Endothelial cell of umbilical vein (primary cell): ENCODE measurements around the gene PXT1. TPM values are rescaled to one million over a fixed set of nuclear protein-coding genes. Genes with fewer than 3 reads are reported as not detected.
A peak's percentile ranks its signal among the peaks of the same experiment; 100 is the strongest.

Experiments used
- BruUV-seq: library from RNA; stranded (reverse); fragments of 400-500 nt; replicated peaks from 2 replicates; lab custom pipeline; 2021; lab: Mats Ljungman, UMichigan
- CTCF ChIA-PET: fragments of 300-600, 350-600 bp; sonication (Branson Sonifier 250); formaldehyde crosslinking; loops from one replicate; lab custom pipeline; 2021; ENCODE audit warnings: antibody characterized with exemption, inconsistent platforms; lab: Charles Lee
- POLR2A ChIA-PET: fragments of 300-600, 350-600 bp; sonication (Branson Sonifier 250); formaldehyde crosslinking; loops from one replicate; lab custom pipeline; 2021; ENCODE audit warnings: antibody characterized with exemption, inconsistent platforms; lab: Charles Lee
- DNase-seq: peaks from one replicate; pipeline ENCODE4 v3.0.0-alpha.2; 2011; ENCODE audit warnings: low read depth, low spot score
- FAIRE-seq: peaks from 2 replicates; lab custom pipeline; 2011; peaks lifted over from hg19 to GRCh38; lab: Jason Lieb, UNC
- H2AFZ ChIP-seq: 2 replicates; pipeline ENCODE4 v1.6.0; 2012; ENCODE audit warnings: low read depth, low read length, control low read depth, inconsistent platforms
- H3K27ac ChIP-seq: 2 replicates; pipeline ENCODE4 v1.5.1; 2011; ENCODE audit warnings: low read depth, mild to moderate bottlenecking, control low read depth, low read length, moderate library complexity; ENCODE audit not compliant: insufficient read depth
- H3K27me3 ChIP-seq, 2 experiments: 2 replicates each; pipeline versions ENCODE4 v1.6.0 to v1.6.1; 2011; ENCODE audit warnings: low read length in 2 of 2, mixed read lengths in 1 of 2; ENCODE audit not compliant: control insufficient read depth in 2 of 2, insufficient read depth in 2 of 2
- H3K36me3 ChIP-seq, 2 experiments: 2 replicates in 1 of 2; 3 replicates in 1 of 2; pipeline ENCODE4 v1.5.1; 2011; ENCODE audit warnings: low read length in 2 of 2, mild to moderate bottlenecking in 1 of 2, moderate library complexity in 1 of 2; ENCODE audit not compliant: control insufficient read depth in 2 of 2, insufficient read depth in 2 of 2; ENCODE audit errors: extremely low read depth in 1 of 2
- H3K4me1 ChIP-seq: 3 replicates; pipeline ENCODE4 v1.5.1; 2011; ENCODE audit warnings: mild to moderate bottlenecking, low read length; ENCODE audit not compliant: control insufficient read depth, insufficient read depth; ENCODE audit errors: extremely low read depth
- H3K4me2 ChIP-seq: 2 replicates; pipeline ENCODE4 v1.6.1; 2011; ENCODE audit warnings: low read length, control low read depth, mixed read lengths; ENCODE audit not compliant: insufficient read depth
- H3K4me3 ChIP-seq, 3 experiments: fragments of 200-600 bp in 1 of 3; sonication (generic), shearing (Covaris generic) in 1 of 3; replicated peaks in 1 of 3; 2 replicates each; pipeline ENCODE4 v1.5.1; 2011 to 2016; ENCODE audit warnings: control low read depth in 3 of 3, low read length in 3 of 3, mild to moderate bottlenecking in 2 of 3, inconsistent platforms in 1 of 3, low read depth in 1 of 3, moderate library complexity in 1 of 3; ENCODE audit not compliant: insufficient read depth in 1 of 3
- H3K79me2 ChIP-seq: 2 replicates; pipeline ENCODE4 v1.6.0; 2012; ENCODE audit warnings: low read length, inconsistent platforms; ENCODE audit not compliant: control insufficient read depth, insufficient read depth
- H3K9ac ChIP-seq: replicated peaks from 2 replicates; pipeline ENCODE3; 2011; ENCODE audit warnings: low read length, control low read depth; ENCODE audit not compliant: insufficient read depth; ENCODE audit errors: extremely low read depth
- H3K9me1 ChIP-seq: replicated peaks from 3 replicates; pipeline ENCODE4 v1.6.0; 2011; ENCODE audit warnings: mild to moderate bottlenecking, low read length; ENCODE audit not compliant: control insufficient read depth, insufficient read depth; ENCODE audit errors: extremely low read depth
- H3K9me3 ChIP-seq: replicated peaks from 2 replicates; pipeline ENCODE4 v1.5.1; 2012; ENCODE audit warnings: low read length, inconsistent platforms; ENCODE audit not compliant: control insufficient read depth, insufficient read depth
- H4K20me1 ChIP-seq: replicated peaks from 2 replicates; pipeline ENCODE3; 2011; ENCODE audit warnings: mild to moderate bottlenecking, low read length; ENCODE audit not compliant: control insufficient read depth, insufficient read depth; ENCODE audit errors: extremely low read depth
- EZH2 ChIP-seq: IDR thresholded peaks from 2 replicates; pipeline ENCODE4 v1.6.1; 2012; ENCODE audit warnings: borderline replicate concordance, low read depth, mild to moderate bottlenecking, moderate library complexity, low read length, inconsistent platforms; ENCODE audit not compliant: severe bottlenecking
- FOS ChIP-seq: IDR thresholded peaks from 2 replicates; pipeline ENCODE4 v1.6.1; 2011; ENCODE audit warnings: mild to moderate bottlenecking, low read length, moderate library complexity, borderline replicate concordance; ENCODE audit not compliant: insufficient read depth
- GATA2 ChIP-seq: IDR thresholded peaks from 2 replicates; pipeline ENCODE4 v1.7.0; 2011; ENCODE audit warnings: low read depth, mild to moderate bottlenecking, moderate library complexity, mixed read lengths, low read length; ENCODE audit not compliant: insufficient read length, insufficient read depth
- JUN ChIP-seq: IDR thresholded peaks from 2 replicates; pipeline ENCODE4 v1.6.1; 2011; ENCODE audit warnings: borderline replicate concordance, low read depth; ENCODE audit not compliant: insufficient read length, insufficient read depth
- MYC ChIP-seq: IDR thresholded peaks from one replicate; pipeline ENCODE4 v1.6.1; 2011; ENCODE audit warnings: mild to moderate bottlenecking, low read depth, low read length
- POLR2A ChIP-seq: IDR thresholded peaks from 2 replicates; pipeline ENCODE4 v1.6.1; 2012; ENCODE audit warnings: low read depth, mild to moderate bottlenecking, control low read depth, low read length
- POLR2AphosphoS5 ChIP-seq: IDR thresholded peaks from 2 replicates; pipeline ENCODE4 v1.6.1; 2012; ENCODE audit warnings: low read depth, mild to moderate bottlenecking, control low read depth, low read length, moderate library complexity; ENCODE audit not compliant: insufficient read depth
- dilution Hi-C: fragments of 300-500 bp; cut with MboI; formaldehyde crosslinking; loops from one replicate; pipeline ENCODE4 v1.15.0; 2019; ENCODE audit warnings: low sequenced_read_pairs; ENCODE audit not compliant: extremely low pct_ligation_motif_present
- intact Hi-C: fragments of 100-400 bp; cut with micrococcal nuclease; formaldehyde crosslinking; loops from one replicate; pipeline ENCODE4 v1.10.0; 2022
- polyA plus RNA-seq, 4 experiments: library from polyadenylated mRNA; depleted of rRNA in 3 of 4; stranded (reverse) in 3 of 4; unstranded in 1 of 4; fragments of >200 nt; gene quantifications; 2 replicates each; pipeline versions ENCODE4 v1.2.1 to v1.2.3, GENCODE V29; 2011 to 2012; ENCODE audit warnings: missing spikeins in 1 of 4
- total RNA-seq: library from RNA; stranded (reverse); gene quantifications from 2 replicates; pipeline ENCODE4 v1.2.3, GENCODE V29; 2021
- TF ChIP-seq, protein P1 (sequence below): IDR thresholded peaks from 2 replicates; pipeline ENCODE4 v1.6.1; 2011; ENCODE audit not compliant: insufficient read depth, insufficient read length
- TF ChIP-seq, protein P2 (sequence below), 2 donors: IDR thresholded peaks; 1 replicate in 1 of 2; 2 replicates in 1 of 2; pipeline ENCODE4 v1.5.1; 2011; ENCODE audit warnings: low read length in 2 of 2, mild to moderate bottlenecking in 2 of 2, moderate library complexity in 2 of 2, control low read depth in 1 of 2, inconsistent platforms in 1 of 2, low read depth in 1 of 2; ENCODE audit not compliant: insufficient read depth in 1 of 2; ENCODE audit errors: extremely low read depth in 1 of 2

Gene PXT1
- total and polyA plus RNA-seq, 2 donors (not counting 3 experiments of a cell fraction or from before 2014, with no cell fraction given) = not detected

DNA sequence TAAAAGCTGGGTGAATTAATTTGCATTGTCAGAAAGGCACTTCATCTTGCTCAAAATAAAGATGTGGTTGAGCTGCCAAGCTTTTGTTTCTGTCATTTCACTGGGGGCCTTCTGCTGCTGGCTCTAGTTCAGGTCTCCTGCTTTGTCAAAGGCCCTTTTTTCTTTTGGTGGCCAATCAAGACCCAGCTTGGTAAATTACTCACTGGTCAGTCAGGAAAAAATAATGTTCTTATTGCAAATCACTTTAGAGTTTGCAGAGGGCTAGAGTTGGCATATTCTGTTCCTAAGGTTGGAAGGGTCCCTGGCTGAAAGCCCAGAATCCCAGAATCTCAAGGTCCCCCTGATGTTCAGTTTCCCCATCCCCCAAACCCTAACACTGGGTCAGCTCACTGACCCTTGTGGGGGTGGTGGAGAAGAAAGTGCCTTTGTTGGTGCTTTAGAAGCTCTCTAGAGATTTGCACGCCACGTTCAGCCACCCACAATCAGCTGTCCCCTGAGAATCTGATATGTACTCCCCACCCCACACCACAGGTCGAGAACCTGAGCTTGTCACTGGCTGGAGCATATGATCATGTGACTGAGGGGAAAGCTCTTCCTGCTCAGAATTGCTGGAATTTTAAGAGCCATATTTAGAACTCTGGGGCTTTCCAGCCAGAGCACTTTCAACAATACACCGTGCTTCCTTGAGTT, 84.3 kb downstream of the PXT1 start:
- H3K9ac ChIP-seq = no peak overlapping the region
- H3K4me2 ChIP-seq = no peak overlapping the region
- POLR2A ChIA-PET = no interaction called here
- H3K4me1 ChIP-seq = peaks cover 9% of the 10 kb centered on the region
- H3K36me3 ChIP-seq = no peaks in the 10 kb centered on the region
- H3K27me3 ChIP-seq = peaks cover 0 to 5% of the 10 kb centered on the region in 2 experiments
- no peaks in the 10 kb centered on the region for H3K79me2 ChIP-seq
- TF ChIP-seq EZH2 = no peak
- TF ChIP-seq FOS = no peak
- TF ChIP-seq, protein P1, sequence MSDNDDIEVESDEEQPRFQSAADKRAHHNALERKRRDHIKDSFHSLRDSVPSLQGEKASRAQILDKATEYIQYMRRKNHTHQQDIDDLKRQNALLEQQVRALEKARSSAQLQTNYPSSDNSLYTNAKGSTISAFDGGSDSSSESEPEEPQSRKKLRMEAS = no peak
- no peak for TF ChIP-seq JUN
- no peak for TF ChIP-seq MYC
- TF ChIP-seq, protein P2, sequence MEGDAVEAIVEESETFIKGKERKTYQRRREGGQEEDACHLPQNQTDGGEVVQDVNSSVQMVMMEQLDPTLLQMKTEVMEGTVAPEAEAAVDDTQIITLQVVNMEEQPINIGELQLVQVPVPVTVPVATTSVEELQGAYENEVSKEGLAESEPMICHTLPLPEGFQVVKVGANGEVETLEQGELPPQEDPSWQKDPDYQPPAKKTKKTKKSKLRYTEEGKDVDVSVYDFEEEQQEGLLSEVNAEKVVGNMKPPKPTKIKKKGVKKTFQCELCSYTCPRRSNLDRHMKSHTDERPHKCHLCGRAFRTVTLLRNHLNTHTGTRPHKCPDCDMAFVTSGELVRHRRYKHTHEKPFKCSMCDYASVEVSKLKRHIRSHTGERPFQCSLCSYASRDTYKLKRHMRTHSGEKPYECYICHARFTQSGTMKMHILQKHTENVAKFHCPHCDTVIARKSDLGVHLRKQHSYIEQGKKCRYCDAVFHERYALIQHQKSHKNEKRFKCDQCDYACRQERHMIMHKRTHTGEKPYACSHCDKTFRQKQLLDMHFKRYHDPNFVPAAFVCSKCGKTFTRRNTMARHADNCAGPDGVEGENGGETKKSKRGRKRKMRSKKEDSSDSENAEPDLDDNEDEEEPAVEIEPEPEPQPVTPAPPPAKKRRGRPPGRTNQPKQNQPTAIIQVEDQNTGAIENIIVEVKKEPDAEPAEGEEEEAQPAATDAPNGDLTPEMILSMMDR (IDR thresholded peaks at IDR 0.05; ENCODE audit: extremely low read depth in 1 of 2, insufficient read depth in 1 of 2, low read depth in 1 of 2, low read length in 2 of 2) = no peak
- TF ChIP-seq GATA2 = no peak
- no peak for TF ChIP-seq POLR2AphosphoS5
- TF ChIP-seq POLR2A = no peak
- intact Hi-C loops (no loop called here), dilution Hi-C loops (no loop called here)
- no peaks in the 10 kb centered on the region for H4K20me1 ChIP-seq
- H3K4me3 ChIP-seq = no peak overlapping the region
- DNase-seq = peak; percentile 62
- H2AFZ ChIP-seq = no peak overlapping the region
- FAIRE-seq = peak; percentile 68
- no peaks in the 10 kb centered on the region for H3K9me3 ChIP-seq
- CTCF ChIA-PET = interaction anchor here (0.6 to 12.9 kb wide), 8 partner anchors 13 to 237 kb away, joined by 3 to 373 read pairs (median 4); no protein-coding TSS in a partner anchor
- no TSS peak for BruUV-seq
- peak overlapping the region; percentile 13 for H3K27ac ChIP-seq
- H3K9me1 ChIP-seq = no peaks in the 10 kb centered on the region
